Activated CD8-positive, alpha-beta memory T cell treated with anti-CD3 and anti-CD28 coated beads, Interleukin-2, amount 50 U/mL, for 48 hours (primary cell): ENCODE measurements around the gene NAB2.
"Not testable (repeated sequence)": the region's sequence is repeated elsewhere in the genome, so short reads cannot be mapped to it uniquely, and the experiment has no call there.

Experiments used
- DNase-seq: peaks from one replicate; pipeline ENCODE4 v3.0.0-alpha.2; 2020

The NAB2 gene

DNA sequence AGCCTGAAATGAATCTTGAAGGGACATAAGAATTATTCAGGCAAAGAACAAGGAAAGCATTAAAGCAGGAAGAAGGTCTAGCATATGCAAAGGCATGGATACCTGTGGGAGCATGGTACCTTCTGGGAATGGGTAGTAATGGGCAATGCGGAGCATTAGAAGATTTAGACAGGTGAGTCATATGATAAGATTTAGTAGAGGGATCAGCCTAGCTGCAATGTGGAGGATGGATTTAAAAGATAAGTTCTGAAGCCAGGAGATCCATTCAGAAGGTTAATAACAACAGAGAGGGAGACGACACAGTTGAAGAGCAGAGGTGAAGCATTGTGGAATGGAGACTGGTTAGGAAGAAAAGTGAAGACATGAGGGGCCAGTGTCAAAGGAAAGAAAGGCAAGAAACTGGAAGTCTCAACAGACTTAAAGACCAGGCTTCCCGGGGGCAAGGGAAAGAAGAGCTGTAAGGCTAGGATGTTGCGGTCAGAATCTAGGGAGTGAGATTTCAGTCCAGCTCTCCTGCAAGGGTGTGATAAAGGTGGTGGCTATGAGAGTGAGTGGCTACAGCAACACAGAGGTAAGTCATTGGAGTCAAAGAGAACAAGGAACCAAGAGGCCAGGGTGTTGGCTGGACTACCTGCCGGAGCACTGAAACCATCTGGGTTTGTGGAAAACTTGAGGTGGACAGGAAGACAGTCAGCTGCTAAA lies 27.8 kb downstream of the NAB2 start:
- DNase-seq = no peak

DNA sequence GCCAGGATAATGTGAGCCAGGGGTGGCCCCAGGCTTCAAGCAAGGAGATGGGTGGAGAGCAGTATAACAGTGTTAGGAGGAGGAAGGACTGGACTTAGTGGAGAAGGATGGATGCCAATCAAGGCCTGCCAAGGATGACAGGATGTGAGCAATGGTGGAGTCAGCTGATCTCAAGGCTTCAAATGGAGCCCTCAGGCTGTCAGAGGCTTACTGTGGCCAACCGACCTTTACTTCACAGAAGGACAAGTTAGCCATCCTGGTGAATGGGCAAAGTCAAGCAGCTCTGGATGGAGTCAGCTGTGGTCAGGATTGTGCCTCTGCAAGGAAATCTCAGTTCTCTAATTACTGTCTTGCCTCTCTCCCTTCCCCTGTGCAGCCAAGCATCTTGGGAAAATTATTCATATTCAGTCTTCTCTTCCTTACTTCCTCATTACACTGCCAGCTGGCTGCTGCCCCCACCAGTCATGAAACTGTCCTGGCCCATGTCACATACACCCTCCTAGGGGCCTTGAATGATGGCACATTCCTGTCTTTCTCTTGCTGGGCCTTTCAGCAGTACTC lies 29.9 kb downstream of the NAB2 start:
- no peak for DNase-seq

DNA sequence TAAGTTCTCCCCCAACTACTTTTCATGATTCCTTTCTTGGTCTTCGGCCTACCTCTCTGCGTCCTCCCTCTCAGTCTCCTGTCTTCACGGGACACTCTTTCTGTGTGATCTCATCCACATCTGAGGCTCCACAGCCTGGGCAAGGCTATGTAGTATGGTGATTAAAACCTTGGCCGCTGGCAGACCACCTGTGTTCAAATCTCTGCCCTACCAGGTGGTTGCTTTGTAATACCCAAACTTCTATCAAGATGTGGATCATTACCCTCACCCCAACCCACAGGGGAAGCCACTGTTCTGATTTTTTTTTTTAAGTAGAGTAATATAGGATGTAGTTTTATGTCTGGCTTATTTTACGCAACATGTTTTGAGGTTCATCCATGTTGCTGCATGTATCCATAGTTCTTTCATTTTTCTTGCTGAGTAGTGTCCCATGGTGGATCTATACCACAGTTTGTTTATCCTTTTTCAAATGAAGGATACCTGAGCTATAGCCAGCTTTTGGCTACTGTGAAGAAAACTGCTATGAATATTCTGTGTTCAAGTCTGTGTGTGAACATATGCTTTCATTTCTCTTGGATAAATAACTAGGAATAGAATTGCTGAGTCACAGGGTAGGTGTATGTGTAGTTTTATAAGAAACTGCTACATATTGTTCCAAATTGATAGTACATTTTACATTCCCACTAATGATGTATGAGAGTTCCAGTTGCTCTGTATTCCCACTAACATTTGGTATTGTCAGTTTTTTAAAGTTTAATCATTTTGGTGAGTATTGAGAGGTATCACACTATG lies 30.6 kb downstream of the NAB2 start:
- no peak for DNase-seq

DNA sequence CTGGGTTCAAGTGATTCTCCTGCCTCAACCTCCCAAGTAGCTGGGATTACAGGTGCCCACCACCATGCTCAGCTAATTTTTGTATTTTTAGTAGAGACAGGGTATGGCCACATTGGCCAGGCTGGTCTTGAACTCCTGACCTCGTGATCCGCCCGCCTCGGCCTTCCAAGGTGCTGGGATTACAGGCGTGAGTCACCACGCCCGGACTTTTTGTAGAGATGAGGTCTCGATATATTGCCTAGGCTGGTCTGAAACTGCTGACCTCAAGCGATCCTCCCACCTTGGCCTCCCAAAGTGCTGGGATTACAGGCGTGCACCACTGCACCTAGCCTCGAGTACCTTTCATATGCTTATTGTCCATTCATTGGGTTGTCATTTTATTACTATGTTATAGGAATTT lies 31.8 kb downstream of the NAB2 start:
- DNase-seq = not testable (repeated sequence)

DNA sequence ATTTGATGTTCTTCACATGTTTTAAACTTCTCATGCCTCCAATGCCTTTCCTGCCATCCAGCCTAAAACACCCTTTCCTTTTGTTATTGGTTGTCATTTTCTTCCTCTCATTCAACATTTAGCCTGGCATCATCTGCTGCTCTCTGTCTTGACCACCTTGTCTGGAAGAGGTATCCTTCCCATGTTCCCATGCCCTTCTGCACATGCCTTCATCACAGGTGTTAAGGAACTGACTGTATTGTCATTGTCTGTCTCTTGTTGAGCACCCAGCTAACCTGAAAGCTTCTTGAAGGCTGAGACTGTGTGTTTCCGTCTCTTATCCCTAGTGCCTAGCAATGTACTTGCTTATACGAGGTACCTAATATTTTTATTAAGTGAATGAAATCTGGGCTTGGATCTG lies 34.9 kb downstream of the NAB2 start:
- DNase-seq = no peak

DNA sequence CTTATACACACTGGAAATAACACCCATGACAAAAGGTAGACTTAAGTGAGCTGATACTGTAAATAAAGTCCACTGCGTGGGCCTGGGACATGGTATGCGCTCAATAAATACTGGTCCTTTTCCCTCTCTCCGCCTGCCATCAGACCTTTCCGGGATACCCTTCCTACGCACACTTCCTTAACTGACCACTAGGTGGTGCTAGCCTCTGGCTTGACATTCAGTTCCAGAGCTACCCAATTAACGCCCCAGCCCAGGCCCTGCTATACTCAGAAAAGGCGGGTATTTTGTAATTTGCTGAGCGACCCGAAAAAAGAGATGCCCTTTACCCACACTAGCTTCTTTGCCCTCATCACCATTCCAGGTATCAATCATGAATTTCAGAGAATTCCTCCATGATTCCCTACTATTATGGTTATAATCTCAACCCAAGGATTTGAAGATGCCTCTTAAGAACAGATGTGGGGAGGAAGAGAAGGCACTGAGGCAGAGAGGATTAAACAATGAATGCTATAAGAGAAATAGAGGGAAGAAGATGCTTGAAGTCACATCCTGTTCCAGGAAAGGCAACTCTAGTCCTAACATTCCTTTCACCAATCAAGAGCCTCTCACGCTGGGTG lies 35.5 kb downstream of the NAB2 start:
- peak; percentile 83 for DNase-seq

DNA sequence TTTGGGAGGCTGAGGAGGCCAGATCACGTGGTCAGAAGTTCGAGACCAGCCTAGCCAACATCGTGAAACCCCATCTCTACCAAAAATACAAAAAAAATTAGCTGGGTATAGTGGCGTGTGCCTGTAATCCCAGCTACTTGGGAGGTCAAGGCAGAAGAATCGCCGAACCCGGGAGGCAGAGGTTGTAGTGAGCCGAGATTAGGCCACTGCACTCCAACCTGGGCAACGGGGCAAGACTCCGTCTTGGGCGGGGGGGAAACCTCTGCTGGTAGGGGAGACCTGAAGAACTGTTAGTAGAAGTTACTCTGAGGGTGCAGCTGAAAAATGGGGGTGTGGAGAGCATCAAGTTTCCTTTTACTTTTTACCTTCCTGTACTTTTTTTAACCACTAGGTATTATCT lies 37.1 kb downstream of the NAB2 start:
- DNase-seq = no peak

DNA sequence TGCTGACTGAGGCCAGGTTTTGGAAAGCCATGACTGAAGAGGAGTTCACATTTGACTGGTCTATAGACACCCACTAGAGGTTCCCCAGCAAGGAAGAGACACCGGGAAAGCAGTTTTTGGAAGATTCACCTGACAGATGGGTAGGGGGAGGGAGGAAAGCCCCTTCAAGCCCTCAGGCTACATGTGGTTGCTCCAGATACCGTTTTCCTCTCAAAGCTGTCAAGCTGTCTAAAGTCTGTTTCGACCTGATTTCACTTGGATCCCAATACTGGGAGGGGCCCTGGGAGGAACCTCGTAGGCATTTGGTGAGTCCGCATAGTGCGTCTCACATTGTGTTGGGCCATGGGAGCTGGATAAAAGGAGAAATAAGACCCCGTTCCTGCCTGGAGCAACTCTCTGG lies 37.6 kb downstream of the NAB2 start:
- no peak for DNase-seq

DNA sequence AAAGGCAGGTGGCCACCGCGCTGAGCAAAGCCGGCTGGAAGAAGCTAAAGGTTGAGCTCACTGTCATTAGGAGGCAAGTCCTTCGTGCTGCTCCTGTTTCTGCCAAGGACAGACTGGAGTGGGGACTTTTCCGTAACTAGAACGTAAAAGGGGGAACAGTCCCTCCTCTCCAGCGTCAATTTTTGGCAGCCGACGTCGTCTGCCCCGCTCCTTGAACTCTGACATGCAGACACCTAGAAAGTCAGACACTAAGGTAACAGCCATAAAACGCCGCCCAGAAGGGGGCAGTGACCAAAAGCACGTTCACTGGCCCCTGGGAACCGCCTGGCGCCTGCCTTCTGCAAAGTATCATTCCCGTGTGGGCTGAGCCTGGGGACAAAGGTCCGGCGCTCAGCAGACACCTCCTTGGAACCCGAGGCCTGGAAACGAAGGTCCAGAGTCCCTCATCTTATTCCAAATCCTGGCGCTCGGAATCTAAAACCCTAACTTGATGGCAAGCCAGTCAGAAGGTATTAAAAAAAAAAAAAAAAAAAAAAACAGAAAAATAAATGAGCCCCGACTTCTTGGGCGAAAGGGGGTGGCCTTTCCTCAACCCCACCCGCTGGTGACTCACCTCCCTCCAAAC lies 38.3 kb downstream of the NAB2 start:
- DNase-seq = peak; percentile 72

DNA sequence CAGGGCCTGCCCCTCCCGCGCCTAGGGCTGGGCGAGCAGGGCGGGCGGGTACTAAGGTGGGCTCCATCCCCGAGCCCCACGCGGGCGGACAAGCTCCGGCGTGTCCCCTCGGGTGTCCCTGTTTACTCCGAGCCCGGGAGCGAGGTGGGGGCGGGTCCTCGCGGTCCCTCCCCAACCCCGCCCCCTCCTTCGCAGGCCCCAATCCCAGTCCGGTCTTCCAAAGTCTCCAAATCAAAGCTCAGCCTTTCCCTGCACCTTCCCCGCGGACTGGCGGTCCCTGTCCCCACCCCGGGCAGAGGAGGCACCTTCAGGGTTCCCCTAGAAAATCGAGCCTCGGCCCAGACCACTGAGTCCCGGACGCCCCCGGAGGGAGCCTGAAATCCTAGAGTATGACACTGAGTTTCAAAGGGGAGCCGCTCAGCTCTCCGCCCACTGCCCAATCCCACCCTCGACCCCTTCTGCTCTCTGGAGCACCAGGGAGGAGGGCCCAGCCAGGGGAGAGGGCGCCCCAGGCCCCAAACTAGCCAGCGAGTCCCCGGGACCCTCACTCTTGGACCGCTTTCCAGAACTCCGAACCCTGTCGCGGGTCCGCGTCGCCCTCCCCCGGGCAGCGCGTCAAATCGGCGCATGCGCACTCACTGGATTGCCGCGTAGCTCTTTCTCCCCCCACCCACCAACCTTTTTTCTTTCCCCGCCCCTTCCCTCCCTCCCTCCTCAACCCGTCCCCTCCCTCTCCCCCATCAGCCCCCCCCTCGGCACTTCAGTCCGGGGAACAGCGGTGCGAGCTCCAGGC lies 39.0 kb downstream of the NAB2 start, which contains the start of gene LRP1:
TSS of gene LRP1 (plus strand) at position 758 of the 793 bp plus-strand sequence. CDS start 482 bp downstream, outside the sequence.
- peak; percentile 90 for DNase-seq

DNA sequence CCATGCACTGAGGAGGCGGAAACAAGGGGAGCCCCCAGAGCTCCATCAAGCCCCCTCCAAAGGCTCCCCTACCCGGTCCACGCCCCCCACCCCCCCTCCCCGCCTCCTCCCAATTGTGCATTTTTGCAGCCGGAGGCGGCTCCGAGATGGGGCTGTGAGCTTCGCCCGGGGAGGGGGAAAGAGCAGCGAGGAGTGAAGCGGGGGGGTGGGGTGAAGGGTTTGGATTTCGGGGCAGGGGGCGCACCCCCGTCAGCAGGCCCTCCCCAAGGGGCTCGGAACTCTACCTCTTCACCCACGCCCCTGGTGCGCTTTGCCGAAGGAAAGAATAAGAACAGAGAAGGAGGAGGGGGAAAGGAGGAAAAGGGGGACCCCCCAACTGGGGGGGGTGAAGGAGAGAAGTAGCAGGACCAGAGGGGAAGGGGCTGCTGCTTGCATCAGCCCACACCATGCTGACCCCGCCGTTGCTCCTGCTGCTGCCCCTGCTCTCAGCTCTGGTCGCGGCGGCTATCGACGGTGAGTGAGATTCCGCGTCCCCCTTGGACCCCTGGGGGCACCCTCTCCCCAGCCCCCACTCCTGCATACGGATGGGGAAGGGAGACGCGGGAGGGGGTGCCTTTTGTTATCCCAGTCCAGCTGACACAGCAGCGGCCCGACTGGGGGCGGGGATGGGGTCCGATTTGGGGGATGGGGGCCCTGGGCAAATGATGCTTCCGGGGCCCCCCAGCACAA lies 39.8 kb downstream of the NAB2 start:
- no peak for DNase-seq

DNA sequence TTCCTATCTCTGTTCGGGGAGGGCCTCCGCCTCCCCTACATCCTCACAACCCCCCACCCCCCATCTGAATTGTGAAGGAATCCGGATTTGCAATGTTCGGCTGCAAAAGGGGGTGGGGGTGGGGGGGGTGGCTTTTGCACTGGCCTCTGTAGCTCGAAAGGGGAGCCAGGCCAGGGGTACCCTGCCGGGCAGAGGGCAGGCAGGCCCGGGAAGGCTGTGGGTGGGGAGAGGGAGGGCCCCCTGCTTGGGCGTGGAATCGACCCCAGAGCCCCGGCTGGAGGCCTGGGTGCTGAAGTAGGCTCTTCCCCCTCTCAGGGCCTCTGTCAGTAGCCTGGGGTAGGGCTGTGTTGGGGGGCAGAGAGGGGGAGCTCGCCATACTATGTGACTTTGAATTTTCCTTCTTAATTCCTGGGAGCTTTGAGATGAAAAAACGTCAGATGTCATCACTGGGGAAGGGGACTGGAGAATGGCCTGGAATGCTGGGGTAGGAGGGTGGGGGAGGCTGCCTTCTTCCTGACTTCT lies 40.5 kb downstream of the NAB2 start:
- DNase-seq = no peak

DNA sequence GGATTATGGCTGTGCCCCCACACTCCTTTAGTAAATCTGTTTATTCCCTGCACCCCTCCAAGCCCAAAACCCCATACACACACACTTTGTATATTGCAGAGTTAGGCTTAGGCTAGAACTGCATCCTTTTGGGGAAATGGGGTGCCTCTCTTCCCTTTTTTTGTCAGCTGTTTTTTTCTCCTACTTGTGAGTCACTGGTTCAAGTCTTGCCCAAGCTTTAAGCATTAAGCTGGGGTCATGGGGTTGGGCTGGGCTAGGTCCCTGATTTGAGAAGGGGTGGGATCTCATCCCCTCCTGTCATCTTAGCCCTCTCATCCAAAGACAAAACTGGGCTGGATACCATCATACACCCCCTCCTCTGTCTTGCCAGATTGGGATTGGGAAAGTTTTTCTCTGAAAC lies 41.0 kb downstream of the NAB2 start:
- no peak for DNase-seq

DNA sequence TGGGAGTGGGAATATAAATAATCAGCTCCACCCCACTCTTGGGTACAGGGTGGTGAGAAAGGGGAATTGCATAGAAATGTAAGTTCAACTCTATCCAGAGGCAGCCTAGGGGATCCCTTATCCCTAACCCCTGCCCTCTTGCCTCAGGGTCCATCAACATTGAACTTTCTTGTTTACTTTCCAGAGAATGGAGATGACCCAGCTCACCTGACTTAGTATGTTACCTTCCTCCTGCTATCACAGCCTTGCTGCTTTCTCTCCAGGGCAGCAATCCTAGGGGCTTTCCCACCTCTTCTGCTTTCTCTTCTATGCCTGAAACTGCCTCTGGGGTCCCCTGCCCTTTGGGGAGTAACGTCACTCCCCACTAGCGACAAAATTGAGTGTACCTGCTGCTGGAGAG lies 42.0 kb downstream of the NAB2 start:
- no peak for DNase-seq

DNA sequence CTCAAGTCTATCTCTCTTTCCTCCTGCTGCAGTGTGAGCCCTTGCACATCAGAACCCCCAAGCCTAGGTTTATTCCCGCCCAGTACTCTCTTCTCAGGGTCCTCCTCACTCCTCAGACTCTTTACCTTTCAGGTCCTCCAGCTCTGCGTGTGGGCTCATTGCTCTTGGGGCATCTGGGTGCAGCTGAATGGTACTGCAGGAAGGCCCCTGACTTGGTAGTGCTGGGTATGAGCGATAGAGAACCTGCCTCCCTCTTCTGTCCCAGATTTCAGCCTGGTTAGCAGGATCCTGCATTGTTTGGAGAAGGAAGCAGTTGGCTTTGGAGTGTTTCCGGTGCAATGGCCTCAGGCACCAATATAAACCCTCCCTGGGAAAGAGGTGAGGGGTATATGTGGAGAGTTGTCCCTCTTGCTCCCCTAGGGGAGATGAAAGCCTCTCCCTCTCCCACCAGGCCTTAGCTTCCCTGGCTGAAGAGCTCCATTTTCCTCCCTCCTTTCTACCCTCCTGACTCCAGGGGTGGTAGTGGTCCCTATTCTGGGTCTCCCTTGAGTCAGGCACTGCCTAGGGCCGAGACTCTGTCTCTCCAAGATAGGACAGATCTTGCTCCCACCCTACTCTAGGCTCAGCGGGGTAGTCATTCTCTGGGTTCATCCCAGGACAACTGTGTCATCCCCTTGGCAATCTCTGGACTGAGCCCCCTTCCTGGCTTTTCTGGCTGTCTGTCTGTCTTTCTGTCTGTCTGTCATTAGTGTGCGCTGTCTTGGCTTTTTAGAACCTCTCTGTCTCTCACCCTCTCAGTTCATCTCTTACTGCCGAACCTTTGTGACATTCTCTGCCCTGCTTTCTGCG lies 43.2 kb downstream of the NAB2 start:
- DNase-seq = no peak

DNA sequence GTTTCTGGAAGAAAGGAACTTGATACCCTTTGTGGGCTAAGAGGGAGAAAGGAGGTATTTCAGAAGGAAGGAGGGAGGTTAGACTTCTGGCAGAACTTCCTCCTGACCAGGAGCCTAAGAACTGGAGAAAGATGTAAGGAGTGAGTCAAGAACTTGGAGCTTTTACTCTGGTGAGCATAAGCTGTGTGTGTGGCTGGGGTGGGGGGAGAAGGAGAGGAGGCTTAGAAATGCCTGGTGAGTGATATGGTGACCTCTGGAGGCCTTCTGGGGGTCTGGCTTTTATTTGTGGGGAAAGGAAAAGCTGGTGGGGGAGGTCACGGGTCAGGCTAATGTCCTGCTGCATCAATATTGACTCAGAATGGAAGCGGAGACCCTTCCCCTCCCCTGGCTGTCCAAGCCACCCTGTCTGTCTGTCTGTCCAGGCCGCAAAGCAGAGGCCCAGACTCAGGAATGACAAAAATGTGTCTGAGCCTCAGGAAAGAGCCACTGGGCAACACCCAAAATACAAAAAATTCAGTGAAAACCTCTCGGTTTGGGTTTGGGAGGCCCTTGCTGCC lies 44.2 kb downstream of the NAB2 start:
- no peak for DNase-seq

DNA sequence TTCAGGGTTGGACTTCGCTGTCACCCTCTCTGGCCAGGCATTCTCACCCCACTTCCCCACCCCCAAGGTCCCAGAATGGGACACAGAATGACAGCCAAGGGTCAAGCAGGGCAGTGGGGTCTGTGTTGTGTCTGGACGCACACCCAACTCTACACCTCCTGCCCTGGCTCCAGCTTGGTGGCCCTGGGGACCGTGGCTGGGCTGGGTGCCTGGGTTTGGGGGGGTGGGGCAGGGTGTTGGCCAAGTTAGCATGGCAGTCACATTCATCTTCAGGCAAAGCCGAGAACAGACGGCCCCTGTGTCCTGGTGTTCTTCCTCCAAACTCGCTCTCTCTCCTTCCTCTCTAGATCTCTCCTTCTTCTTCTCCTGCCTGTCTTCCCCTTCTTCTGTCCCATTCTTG lies 45.0 kb downstream of the NAB2 start:
- no peak for DNase-seq

DNA sequence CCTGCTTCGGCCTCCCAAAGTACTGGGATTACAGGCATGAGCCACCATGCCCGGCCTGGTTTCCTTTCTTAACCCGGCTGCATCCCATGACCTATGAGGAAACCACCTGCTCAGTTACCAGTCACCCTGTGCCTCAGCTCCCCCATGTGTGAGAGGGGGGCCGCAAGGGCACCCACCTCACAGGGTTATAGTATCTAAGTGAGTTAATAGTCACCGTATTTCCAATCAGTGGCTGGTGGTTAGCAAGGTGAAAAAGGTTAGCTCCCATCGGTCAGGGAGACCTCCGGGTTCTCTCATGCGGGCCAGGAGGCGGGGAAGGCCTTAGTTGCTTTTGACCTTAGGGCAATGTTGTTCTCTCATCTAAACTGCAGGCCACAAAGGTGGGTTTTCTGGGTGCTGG lies 46.0 kb downstream of the NAB2 start:
- no peak for DNase-seq

DNA sequence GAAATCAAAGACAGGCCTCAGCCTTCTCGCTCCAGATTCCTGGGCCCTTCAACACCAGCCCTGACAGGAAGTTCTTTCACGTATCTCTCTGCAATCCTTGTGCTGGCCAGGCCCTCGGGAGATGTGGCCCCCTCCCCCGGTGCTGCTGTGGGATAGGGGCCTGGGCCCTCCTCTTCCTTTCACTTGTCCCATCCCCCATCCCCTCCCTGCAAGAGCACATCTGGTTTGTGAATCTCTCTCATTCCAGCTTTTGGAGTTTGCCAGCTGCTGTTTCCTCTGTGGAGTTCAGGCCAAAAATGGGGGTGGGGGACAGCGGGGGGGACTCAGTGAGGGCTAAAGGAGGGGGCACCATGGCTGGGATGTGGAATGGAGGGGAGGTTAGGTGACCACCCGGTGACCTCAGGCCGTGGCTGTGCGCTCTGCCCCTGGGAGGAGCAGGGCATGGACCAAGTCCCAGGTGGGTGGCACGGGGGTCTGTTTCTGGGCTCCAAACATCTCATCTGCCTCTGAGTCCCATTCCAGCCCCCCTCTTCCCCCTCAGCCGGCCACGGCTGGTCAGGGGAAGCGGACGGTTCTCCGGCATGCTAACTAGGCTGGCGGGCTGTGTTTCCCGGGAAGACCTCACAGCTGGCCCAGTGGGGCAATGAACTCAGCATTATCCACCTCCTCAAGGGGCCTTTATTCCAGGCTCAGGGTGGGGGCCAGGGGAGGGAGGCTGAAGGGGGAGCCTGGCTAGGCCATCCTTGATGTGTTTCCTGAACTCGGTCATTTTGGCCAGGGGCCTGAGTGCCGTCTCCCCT lies 46.8 kb downstream of the NAB2 start:
- DNase-seq = no peak
